OCI-LY3 (cell line): Measurements from ENCODE around the gene NLE1.

ENCODE experiments used
- EZH2phosphoT487 ChIP-seq: fragments of 200-600 bp; shearing (Covaris generic); IDR thresholded peaks from 2 replicates; pipeline ENCODE4 v1.6.1; 2018; ENCODE audit warnings: antibody characterized with exemption, mixed run types, low read depth
- TF ChIP-seq, protein P1 (sequence below): fragments of 200-600, 300-600 bp; sonication (generic); IDR thresholded peaks from 2 replicates; pipeline ENCODE4 v1.5.1; 2014; ENCODE audit warnings: antibody characterized with exemption, low read length, low read depth

DNA sequence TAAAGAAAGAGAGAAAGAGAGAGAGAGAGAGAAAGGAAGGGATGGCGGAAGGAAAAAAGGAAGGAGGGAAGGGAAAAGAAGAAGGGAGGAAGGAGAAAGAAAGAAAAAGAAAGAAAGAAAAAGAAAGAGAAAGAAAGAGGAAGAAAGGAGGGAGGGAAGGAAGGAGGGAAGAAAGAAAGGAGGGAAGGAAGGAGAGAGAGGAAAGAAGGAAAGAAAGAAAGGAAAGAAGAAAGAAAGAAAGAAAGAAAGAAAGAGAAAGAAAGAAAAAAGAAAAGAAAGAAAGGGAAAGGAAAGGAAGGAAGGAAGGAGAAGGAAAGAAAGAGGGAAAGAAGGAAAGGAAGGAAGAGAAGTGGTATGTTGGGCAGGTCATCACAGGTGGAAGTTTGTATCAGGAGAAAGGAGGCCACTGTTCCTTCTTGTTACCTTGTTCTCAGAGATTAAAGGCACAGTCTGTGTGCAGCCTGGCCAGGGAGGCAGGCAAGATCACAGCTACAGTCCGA lies 32.8 kb upstream of the NLE1 start:
- TF ChIP-seq, protein P1, sequence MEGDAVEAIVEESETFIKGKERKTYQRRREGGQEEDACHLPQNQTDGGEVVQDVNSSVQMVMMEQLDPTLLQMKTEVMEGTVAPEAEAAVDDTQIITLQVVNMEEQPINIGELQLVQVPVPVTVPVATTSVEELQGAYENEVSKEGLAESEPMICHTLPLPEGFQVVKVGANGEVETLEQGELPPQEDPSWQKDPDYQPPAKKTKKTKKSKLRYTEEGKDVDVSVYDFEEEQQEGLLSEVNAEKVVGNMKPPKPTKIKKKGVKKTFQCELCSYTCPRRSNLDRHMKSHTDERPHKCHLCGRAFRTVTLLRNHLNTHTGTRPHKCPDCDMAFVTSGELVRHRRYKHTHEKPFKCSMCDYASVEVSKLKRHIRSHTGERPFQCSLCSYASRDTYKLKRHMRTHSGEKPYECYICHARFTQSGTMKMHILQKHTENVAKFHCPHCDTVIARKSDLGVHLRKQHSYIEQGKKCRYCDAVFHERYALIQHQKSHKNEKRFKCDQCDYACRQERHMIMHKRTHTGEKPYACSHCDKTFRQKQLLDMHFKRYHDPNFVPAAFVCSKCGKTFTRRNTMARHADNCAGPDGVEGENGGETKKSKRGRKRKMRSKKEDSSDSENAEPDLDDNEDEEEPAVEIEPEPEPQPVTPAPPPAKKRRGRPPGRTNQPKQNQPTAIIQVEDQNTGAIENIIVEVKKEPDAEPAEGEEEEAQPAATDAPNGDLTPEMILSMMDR, result no peak
- no peak for TF ChIP-seq EZH2phosphoT487
